Rectal smooth muscle tissue (tissue), 1 donor: ENCODE measurements around the gene HDAC6.

Source experiments
- H3K27ac ChIP-seq: one replicate; pipeline ENCODE4 v1.7.0; 2013; ENCODE audit warnings: low read depth, low read length, inconsistent platforms
- H3K27me3 ChIP-seq: one replicate; pipeline ENCODE4 v1.7.0; 2013; ENCODE audit warnings: low read length; ENCODE audit not compliant: control insufficient read depth, insufficient read depth
- H3K36me3 ChIP-seq: one replicate; pipeline ENCODE4 v1.7.0; 2013; ENCODE audit warnings: low read length; ENCODE audit not compliant: control insufficient read depth, insufficient read depth
- H3K4me1 ChIP-seq: one replicate; pipeline ENCODE4 v1.7.0; 2013; ENCODE audit warnings: low read length; ENCODE audit not compliant: control insufficient read depth, insufficient read depth
- H3K4me3 ChIP-seq: one replicate; pipeline ENCODE4 v1.7.0; 2013; ENCODE audit warnings: low read length
- H3K9ac ChIP-seq: one replicate; pipeline ENCODE4 v1.7.0; 2013; ENCODE audit warnings: low read length

HDAC6 gene

DNA sequence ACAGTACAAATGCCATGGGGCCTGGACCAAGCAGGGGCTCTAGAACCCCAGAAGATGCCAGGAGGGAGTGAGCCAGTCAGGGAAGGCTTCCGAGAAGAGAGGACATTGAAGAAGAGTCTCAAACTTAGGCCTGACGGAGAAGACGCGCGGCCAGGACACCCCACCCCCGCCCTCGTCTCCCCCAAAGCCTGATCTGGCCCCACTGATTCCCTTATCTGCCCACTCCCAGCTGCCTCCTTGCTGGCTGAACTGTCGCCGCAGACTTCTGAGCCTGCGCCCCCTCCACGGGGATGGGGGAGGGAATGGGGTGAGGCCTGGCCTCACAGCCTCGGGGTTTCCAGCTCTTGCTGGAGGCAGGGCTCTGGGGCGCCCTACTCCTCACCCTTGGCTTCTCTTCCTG is 19.1 kb upstream of the HDAC6 start:
- Histone ChIP-seq H3K27me3 (no peaks in the 10 kb centered on the region), H3K36me3 (no peaks in the 10 kb centered on the region), H3K9ac (no peak overlapping the region), H3K27ac (no peak overlapping the region), H3K4me3 (no peak overlapping the region), H3K4me1 (no peaks in the 10 kb centered on the region)

DNA sequence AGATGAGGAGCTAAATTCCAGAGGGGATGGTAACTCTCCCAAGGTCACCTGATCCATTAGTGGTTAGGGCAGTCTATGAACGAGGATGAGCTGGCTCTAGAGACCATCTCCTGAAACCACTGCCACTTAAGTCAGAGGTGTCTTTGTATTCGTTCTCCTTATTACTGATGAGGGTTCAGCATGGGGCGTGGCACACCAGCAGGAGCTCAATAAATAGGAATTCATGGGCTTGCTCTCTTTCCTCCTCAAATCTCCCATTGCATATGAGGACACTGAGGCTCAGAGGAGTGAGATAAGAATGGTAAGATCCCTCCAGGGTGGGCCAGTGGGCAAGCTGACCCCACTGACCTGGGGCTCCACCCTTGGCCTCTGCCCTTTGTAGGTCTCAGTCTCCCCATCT is 17.1 kb upstream of the HDAC6 start:
- Histone ChIP-seq H3K9ac (no peak overlapping the region), H3K27me3 (peaks cover 4% of the 10 kb centered on the region), H3K27ac (no peak overlapping the region)

DNA sequence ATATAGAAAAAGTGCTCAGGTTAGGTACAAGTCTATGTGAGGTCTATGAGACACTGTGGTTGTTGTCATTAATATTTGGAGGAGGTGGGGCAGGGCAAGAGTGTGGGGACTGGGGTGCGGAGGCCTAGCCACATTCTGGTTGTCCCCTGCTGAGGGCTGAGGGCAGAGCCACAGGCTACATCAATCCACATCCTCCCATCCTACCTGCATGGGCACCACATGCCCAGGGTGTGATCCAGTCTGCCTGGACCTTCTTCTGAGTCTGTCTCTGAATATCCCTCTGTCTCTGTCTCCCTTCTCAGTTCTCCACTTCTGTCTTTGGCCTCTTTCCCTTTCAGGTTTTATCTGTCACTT is 16.7 kb upstream of the HDAC6 start:
- no peaks in the 10 kb centered on the region for H3K36me3 ChIP-seq
- no peaks in the 10 kb centered on the region for H3K4me1 ChIP-seq
- peaks cover 4% of the 10 kb centered on the region for H3K27me3 ChIP-seq
- H3K9ac ChIP-seq, result no peak overlapping the region
- no peak overlapping the region for H3K4me3 ChIP-seq
- H3K27ac ChIP-seq, result no peak overlapping the region

More for the DNA sequence above, 17.1 kb upstream of the HDAC6 start:
- Histone ChIP-seq H3K36me3 (no peaks in the 10 kb centered on the region), H3K4me1 (no peaks in the 10 kb centered on the region), H3K4me3 (no peak overlapping the region)

DNA sequence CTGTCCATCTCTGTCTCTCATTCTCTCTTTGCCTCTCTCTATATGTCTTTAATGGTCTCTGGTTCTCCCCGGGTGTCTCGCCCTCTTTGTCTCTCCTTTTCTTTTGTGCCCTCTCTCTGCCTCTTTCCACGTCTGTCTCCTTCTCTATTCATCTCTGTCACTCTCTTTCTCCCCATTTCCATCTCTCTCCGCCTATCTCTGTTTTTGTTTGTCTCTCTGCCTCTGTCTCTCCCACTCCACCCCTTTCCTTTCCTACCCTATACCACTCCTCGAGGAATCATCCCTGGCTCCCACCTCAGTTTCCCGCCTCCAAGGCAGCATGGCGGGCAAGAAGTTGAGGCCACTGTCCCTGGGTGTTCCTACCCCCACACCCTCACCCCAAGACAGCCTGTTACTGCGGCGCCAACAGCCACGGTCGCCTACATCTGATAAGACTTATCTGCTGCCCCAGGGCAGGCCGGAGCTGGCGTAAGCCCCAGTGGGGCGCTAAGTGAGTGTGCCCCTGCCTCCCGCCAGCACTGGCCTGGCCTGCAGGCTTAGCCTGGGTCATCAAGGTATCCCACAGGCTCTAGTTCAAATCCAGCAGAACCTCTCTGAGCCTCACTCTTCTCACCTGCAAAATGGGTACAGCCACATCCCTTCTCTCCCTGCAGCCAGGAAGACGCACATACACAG is 16.2 kb upstream of the HDAC6 start:
- Histone ChIP-seq H3K27ac (no peak overlapping the region), H3K36me3 (no peaks in the 10 kb centered on the region), H3K4me3 (no peak overlapping the region), H3K27me3 (peaks cover 4% of the 10 kb centered on the region), H3K9ac (no peak overlapping the region), H3K4me1 (no peaks in the 10 kb centered on the region)

DNA sequence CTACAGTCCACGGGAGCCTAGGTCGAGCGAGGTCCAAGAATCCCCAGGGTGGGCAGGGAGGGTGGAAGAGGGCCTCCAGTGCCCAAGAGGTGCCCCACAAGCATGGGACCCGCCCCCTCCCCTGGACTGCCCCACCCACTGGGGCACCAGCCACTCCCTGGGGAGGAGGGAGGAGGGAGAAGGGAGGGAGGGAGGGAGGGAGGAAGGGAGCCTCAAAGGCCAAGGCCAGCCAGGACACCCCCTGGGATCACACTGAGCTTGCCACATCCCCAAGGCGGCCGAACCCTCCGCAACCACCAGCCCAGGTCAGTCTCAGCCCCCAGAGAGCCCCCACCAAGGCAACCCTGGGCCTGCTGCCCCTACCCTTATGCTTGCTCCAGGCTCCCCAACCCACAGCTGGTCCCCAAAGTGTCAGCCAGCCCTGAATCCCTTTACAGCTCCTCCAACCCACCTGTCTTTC is 15.5 kb upstream of the HDAC6 start, which contains the start of gene GATA1:
Gene GATA1 (plus strand): TSS at position 250 of the 460 bp plus-strand sequence. CDS start 4,520 bp downstream, outside the sequence.
- H3K4me1 ChIP-seq, result no peaks in the 10 kb centered on the region
- H3K36me3 ChIP-seq, result no peaks in the 10 kb centered on the region
- no peak within 1 kb of the TSS for H3K9ac ChIP-seq
- H3K4me3 ChIP-seq, result no peak within 1 kb of the TSS
- H3K27me3 ChIP-seq, result peaks cover 4% of the 10 kb centered on the region
- no peak within 1 kb of the TSS for H3K27ac ChIP-seq

DNA sequence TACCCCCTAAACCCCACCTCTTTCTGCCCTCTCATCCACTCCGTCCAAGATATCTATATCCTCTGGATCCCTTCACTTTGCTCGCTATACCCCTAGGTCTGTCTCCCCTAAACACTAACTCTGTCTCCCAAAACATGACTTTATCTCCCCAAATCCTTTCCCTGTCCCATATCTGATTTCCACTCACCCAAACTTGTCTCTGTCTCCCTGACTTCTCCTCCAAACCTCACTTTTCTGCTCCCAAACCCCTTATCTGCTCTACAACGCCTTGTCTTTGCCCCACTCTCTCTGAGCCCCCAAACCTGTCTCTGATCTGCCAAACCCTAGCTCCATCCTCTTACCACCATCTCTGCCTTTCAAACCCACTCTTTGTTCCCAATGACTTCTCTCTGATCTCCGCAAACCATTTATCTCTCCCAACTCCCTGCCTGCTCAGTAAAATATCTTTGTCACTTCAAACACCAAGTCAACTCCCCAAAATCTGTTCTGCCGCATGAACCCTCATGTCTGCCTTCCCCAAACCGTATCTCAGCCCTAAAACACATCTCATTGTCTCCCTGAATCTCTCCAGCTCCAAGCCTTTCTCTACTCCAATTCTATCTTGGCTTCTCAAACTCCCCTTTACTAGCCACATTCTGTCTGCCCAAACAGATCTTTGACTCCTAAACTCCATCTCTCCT is 14.9 kb upstream of the HDAC6 start:
- no peaks in the 10 kb centered on the region for H3K36me3 ChIP-seq
- H3K9ac ChIP-seq, result no peak overlapping the region
- H3K4me3 ChIP-seq, result no peak overlapping the region
- no peaks in the 10 kb centered on the region for H3K4me1 ChIP-seq
- peaks cover 4% of the 10 kb centered on the region for H3K27me3 ChIP-seq
- H3K27ac ChIP-seq, result no peak overlapping the region

DNA sequence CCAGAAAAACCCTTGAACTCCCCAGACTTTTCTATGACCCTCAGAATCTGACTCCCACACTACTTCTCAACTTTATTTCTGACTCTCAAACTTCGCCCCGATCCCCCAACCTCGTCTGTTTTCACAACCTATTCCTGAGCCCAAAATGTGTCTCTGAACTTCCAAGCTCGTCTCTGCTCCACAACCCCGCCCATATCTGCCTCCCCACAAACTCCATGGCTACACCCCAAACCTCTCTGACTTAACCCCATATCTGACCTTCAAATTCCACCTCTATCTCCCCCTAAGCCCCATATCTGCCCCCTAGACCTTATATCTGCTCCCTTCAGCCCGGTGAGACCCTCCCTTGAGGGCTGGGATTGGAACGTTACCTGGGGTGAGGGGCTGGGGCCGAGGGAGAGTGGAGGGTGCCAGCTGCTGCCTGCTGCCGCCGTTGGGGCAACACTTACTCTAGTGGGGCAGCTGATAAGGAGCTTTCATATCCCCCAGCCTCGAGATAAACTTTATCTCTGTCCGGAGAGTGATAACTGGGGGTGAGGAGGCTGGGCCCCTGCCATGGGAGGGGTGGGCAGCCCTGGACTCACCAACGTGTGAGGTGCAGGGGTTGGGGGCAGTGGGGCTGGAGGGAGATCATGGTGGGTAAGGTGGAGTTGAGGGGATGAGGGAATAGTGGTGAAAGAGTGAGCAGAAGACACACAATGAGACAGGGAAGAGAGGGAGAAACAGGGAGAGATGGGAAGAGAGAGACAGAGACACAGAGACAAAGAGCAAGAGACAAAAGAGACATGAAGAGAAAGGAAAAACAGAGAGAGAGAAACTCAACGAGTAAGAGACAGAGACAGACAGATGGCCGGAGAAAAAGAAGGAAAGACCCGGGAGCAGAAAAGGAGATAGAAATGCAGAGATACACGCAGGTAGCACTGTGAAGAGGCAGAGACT is 14.1 kb upstream of the HDAC6 start:
- no peak overlapping the region for H3K27ac ChIP-seq

DNA sequence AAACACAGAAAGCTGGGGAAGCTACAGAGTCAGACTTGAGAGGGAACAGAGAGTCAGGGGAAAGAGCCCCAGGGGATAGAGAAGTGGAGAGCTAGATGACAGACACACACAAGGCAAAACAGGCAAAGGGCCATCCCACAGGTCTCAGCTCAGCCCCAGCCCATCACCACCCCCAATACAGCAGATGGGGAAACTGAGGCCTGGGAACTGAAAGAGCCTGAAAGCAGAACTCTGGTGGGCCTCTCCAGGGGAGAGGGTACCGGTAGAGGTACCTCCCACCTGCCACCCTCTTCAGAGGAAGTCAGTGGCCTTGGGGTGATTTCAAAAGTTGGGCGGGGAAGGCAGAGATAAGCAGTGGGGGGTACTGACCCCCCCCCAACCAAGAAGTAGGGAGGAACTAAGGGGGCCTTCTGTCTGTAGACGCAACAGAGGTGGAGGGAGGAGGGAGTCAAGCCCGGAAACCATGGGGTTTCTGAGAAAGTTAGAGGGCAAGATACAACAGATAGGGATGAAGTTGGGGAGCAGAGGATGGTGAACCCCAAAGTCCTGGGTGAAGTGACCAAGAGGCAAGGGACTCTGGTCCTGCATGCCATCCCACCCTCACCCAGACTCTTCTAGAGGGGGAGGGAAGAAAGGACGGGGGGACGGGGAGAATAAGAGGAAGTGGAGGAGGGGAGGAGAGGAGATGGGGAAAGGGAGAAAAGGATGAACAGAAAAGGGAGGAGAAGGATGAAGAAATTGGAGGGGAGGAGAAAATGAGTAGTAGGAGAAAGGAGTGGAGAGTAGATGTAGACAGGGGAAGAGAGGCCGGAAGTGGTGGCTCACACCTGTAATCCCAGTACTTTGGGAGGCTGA is 12.3 kb upstream of the HDAC6 start:
- Histone ChIP-seq H3K36me3 (no peaks in the 10 kb centered on the region), H3K27me3 (peaks cover 9% of the 10 kb centered on the region), H3K4me3 (no peak overlapping the region), H3K9ac (no peak overlapping the region), H3K4me1 (no peaks in the 10 kb centered on the region), H3K27ac (no peak overlapping the region)

More for the DNA sequence above, 14.1 kb upstream of the HDAC6 start:
- Histone ChIP-seq H3K9ac (no peak overlapping the region), H3K4me3 (no peak overlapping the region), H3K36me3 (no peaks in the 10 kb centered on the region), H3K27me3 (peaks cover 6% of the 10 kb centered on the region), H3K4me1 (no peaks in the 10 kb centered on the region)

DNA sequence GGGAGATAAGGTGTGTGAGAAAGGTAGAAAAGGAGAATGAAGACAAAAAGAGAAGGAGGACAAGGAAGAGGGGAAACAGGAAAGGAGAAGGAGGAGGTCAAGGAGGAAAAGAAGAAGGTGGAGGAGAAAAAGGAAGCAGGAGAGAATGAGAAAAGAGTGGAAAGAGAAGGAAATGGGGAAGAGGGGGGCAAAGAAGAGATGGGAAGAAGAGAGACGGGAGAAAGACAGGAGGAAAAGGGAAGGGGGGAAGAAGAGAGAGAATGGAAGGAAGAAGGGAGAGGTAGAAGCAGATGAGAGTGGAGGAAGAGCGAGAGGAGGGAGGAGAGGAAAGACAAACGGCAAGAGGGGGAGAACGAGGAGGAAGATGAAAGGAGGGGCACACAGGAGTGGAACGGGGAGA is 11.4 kb upstream of the HDAC6 start:
- Histone ChIP-seq H3K4me1 (no peaks in the 10 kb centered on the region), H3K27me3 (peaks cover 9% of the 10 kb centered on the region), H3K36me3 (no peaks in the 10 kb centered on the region), H3K9ac (no peak overlapping the region), H3K4me3 (no peak overlapping the region), H3K27ac (no peak overlapping the region)

DNA sequence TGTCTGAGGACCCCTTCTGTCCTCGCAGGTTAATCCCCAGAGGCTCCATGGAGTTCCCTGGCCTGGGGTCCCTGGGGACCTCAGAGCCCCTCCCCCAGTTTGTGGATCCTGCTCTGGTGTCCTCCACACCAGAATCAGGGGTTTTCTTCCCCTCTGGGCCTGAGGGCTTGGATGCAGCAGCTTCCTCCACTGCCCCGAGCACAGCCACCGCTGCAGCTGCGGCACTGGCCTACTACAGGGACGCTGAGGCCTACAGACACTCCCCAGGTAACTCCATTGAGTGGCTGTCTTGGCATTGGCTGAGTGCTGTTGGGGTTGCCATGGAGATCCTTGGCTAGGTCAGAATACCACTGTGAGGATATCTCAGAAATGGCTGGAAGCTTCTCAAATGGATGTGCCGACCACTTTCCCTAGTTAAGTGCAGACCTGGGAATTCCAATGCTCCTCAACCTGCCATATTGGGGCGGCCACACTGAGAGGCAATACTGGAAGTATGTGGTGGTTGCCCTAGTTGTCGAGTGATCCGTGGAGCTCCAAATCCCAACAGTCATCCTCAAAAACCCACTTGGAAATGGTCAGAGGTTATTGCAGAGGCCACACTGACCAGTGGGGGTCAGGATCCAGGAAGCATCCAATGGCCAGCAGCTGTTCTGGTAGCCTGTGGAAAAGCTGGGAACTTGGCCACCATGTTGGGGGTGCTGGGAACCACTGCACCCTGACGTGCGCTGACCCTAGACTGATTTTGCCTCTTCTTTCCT is 10.6 kb upstream of the HDAC6 start:
- peaks cover 9% of the 10 kb centered on the region for H3K27me3 ChIP-seq
- no peaks in the 10 kb centered on the region for H3K36me3 ChIP-seq
- no peaks in the 10 kb centered on the region for H3K4me1 ChIP-seq
- no peak overlapping the region for H3K4me3 ChIP-seq
- H3K27ac ChIP-seq, result no peak overlapping the region
- no peak overlapping the region for H3K9ac ChIP-seq

DNA sequence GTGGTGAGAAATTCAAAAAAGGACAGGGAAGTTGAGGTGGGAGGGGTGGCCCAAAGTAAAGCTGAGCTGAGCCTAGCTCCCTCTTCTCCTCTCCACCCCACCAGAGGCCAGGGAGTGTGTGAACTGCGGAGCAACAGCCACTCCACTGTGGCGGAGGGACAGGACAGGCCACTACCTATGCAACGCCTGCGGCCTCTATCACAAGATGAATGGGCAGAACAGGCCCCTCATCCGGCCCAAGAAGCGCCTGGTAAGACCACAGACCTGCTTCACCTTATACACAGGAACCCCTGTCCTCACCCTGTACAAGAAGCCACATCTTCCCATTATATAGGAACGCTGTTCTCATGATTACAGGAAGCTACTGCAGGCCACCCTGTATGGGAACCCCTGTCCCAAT is 9.6 kb upstream of the HDAC6 start:
- peaks cover 9% of the 10 kb centered on the region for H3K27me3 ChIP-seq
- H3K4me1 ChIP-seq, result no peaks in the 10 kb centered on the region
- no peaks in the 10 kb centered on the region for H3K36me3 ChIP-seq
- no peak overlapping the region for H3K27ac ChIP-seq
- H3K4me3 ChIP-seq, result no peak overlapping the region
- no peak overlapping the region for H3K9ac ChIP-seq
